K562 (cell line): ENCODE results near the gene SERTAD4. TPM values are rescaled to one million over a fixed set of nuclear protein-coding genes. Genes with fewer than 3 reads are reported as not detected.

Source experiments
- ATAC-seq: fragments of 200-7000 bp; cut with Tn5 transposase; 3 replicates; pipeline ENCODE4 v1.9.1; 2020; ENCODE audit warnings: moderate library complexity
- BruUV-seq: library from RNA; stranded (reverse); fragments of 400-500 nt; replicated peaks from 2 replicates; lab custom pipeline; 2021; lab: Mats Ljungman, UMichigan
- CTCF ChIA-PET: fragments of 300-600 bp; formaldehyde crosslinking; extraction: SDS; loops from one replicate; lab custom pipeline; 2021; ENCODE audit warnings: low intra/inter-chr PET ratio; lab: Yijun Ruan, JAX
- POLR2A ChIA-PET: fragments of 300-600, 350-650 bp; sonication (Branson Sonifier 250); formaldehyde crosslinking; extraction: SDS; loops from one replicate; lab custom pipeline; 2021; ENCODE audit warnings: antibody characterized with exemption, inconsistent platforms; lab: Yijun Ruan, JAX
- DNase-seq, 4 experiments: peaks; one replicate each; pipeline versions ENCODE4 v3.0.0 to v3.0.0-alpha.2; 2011 to 2018; ENCODE audit warnings: low spot score in 3 of 4, mixed read lengths in 3 of 4; ENCODE audit errors: extremely low read depth in 1 of 4
- FAIRE-seq: peaks from 2 replicates; lab custom pipeline; 2011; peaks lifted over from hg19 to GRCh38; lab: Jason Lieb, UNC
- H2AFZ ChIP-seq: 2 replicates; pipeline ENCODE4 v1.6.0; 2011; ENCODE audit warnings: low read depth, low read length, control low read depth, inconsistent platforms
- H3K27ac ChIP-seq: fragments of 200-600 bp; 3 replicates; pipeline ENCODE4 v1.8.0; 2011; ENCODE audit warnings: low read depth, mild to moderate bottlenecking, control low read depth, inconsistent platforms, low read length, moderate library complexity, mixed read lengths; ENCODE audit errors: extremely low read depth
- H3K27me3 ChIP-seq, 2 experiments: fragments of 300-600 bp in 1 of 2; 2 replicates in 1 of 2; 3 replicates in 1 of 2; pipeline versions ENCODE4 v1.6.0 to v1.8.0; 2011; ENCODE audit warnings: inconsistent platforms in 2 of 2, low read length in 2 of 2, mild to moderate bottlenecking in 1 of 2, mixed read lengths in 1 of 2, moderate library complexity in 1 of 2; ENCODE audit not compliant: control insufficient read depth in 2 of 2, insufficient read depth in 2 of 2
- H3K36me3 ChIP-seq: fragments of 300-600 bp; 3 replicates; pipeline ENCODE4 v1.8.0; 2011; ENCODE audit warnings: mild to moderate bottlenecking, low read length, inconsistent platforms; ENCODE audit not compliant: control insufficient read depth, insufficient read depth
- H3K4me1 ChIP-seq, 2 experiments: fragments of 200-600 bp in 1 of 2; replicated peaks in 1 of 2; 2 replicates in 1 of 2; 3 replicates in 1 of 2; pipeline versions ENCODE4 v1.5.1 to v1.8.0; 2011; ENCODE audit warnings: inconsistent platforms in 2 of 2, low read length in 2 of 2, mild to moderate bottlenecking in 1 of 2, mixed read lengths in 1 of 2, moderate library complexity in 1 of 2; ENCODE audit not compliant: control insufficient read depth in 2 of 2, insufficient read depth in 2 of 2
- H3K4me2 ChIP-seq: 2 replicates; pipeline ENCODE4 v1.6.1; 2011; ENCODE audit warnings: low read length, control low read depth, inconsistent platforms, mixed read lengths; ENCODE audit not compliant: insufficient read depth
- H3K4me3 ChIP-seq: fragments of 200-600 bp; sonication (generic), shearing (Covaris generic); 2 replicates; pipeline ENCODE4 v1.5.1; 2016; ENCODE audit warnings: control low read depth, inconsistent platforms
- H3K79me2 ChIP-seq: fragments of 200-600 bp; 3 replicates; pipeline ENCODE4 v1.8.0; 2011; ENCODE audit warnings: low read length, inconsistent platforms; ENCODE audit not compliant: control insufficient read depth, insufficient read depth
- H3K9ac ChIP-seq, 2 experiments: 2 replicates each; pipeline versions ENCODE4 v1.6.0 to v1.6.1; 2011; ENCODE audit warnings: low read depth in 2 of 2, low read length in 2 of 2, control low read depth in 1 of 2, inconsistent platforms in 1 of 2, mild to moderate bottlenecking in 1 of 2, mixed read lengths in 1 of 2; ENCODE audit not compliant: insufficient read depth in 1 of 2
- H3K9me1 ChIP-seq: one replicate; pipeline ENCODE4 v1.6.0; 2011; ENCODE audit warnings: inconsistent platforms, mild to moderate bottlenecking, low read length, moderate library complexity; ENCODE audit not compliant: control insufficient read depth, insufficient read depth
- H3K9me3 ChIP-seq: replicated peaks from 2 replicates; pipeline ENCODE4 v1.5.1; 2011; ENCODE audit warnings: low read depth, low read length, inconsistent platforms; ENCODE audit not compliant: control insufficient read depth, insufficient read depth
- H4K20me1 ChIP-seq: replicated peaks from 2 replicates; pipeline ENCODE4 v1.6.1; 2011; ENCODE audit warnings: low read length, inconsistent platforms, mixed read lengths; ENCODE audit not compliant: control insufficient read depth, insufficient read depth
- CTBP1 ChIP-seq: fragments of 450-650 bp; IDR thresholded peaks from 2 replicates; pipeline ENCODE4 v1.6.1; 2016; ENCODE audit warnings: borderline replicate concordance
- GATAD2A ChIP-seq: fragments of 450-650 bp; IDR thresholded peaks from 2 replicates; pipeline ENCODE4 v1.6.1; 2017
- MECOM ChIP-seq: fragments of 250-450 bp; sonication (Bioruptor Pico); IDR thresholded peaks from 2 replicates; pipeline ENCODE4 v1.8.0; 2022; ENCODE audit warnings: inconsistent platforms
- MTA2 ChIP-seq: fragments of 450-650 bp; IDR thresholded peaks from 2 replicates; pipeline ENCODE4 v1.6.1; 2016; ENCODE audit warnings: low read depth
- ZC3H11A ChIP-seq: IDR thresholded peaks from 2 replicates; pipeline ENCODE4 v1.6.1; 2012; ENCODE audit warnings: low read depth, low read length, improper control_type of control experiment
- ZNF124 ChIP-seq: sonication (generic); formaldehyde crosslinking; IDR thresholded peaks from 2 replicates; pipeline ENCODE4 v1.8.1; 2022; ENCODE audit warnings: missing genetic modification reagents
- ZNF134 ChIP-seq: fragments of 250-450 bp; sonication (Bioruptor Pico); conservative IDR thresholded peaks from 2 replicates; pipeline ENCODE4 v1.4.0; 2020
- WGBS: fragments of 100-300 bp; shearing (Covaris generic); methylation state at CpG from one replicate; pipeline ENCODE4 v1.1.6; 2016; ENCODE audit warnings: low coverage, mixed read lengths; ENCODE audit not compliant: insufficient coverage; ENCODE audit errors: missing lambda C conversion rate; 5-methylcytosine and 5-hydroxymethylcytosine counted together
- in situ Hi-C: fragments of 300-500 bp; cut with MboI; formaldehyde crosslinking; loops from 4 replicates; pipeline ENCODE4 v1.15.0; 2018; ENCODE audit warnings: inconsistent platforms, mixed read lengths
- intact Hi-C: fragments of 100-400 bp; cut with micrococcal nuclease; formaldehyde crosslinking; loops from 2 replicates; pipeline ENCODE4 v1.14.2; 2022
- polyA plus RNA-seq, 8 experiments: library from polyadenylated mRNA; depleted of rRNA in 4 of 8; stranded (reverse) in 5 of 8; unstranded in 3 of 8; fragments of >200 nt; fragmentation: Nextera tagmentation in 2 of 8; fragmentation: Illumina TruSeq in 1 of 8; extraction: Ambion mirVana in 2 of 8; extraction: Trizol in 1 of 8; gene quantifications; 2 replicates each; pipeline versions ENCODE4 v1.2.1 to v1.2.3, GENCODE V29; 2011 to 2014; ENCODE audit warnings: inconsistent platforms in 1 of 8, missing spikeins in 1 of 8
- total RNA-seq, 7 experiments: library from RNA; depleted of rRNA in 6 of 7; stranded (reverse); fragments of >200 nt in 6 of 7; fragmentation: Illumina TruSeq in 2 of 7; extraction: Trizol in 2 of 7; gene quantifications; 2 replicates each; pipeline versions ENCODE4 v1.2.1 to v1.2.3, GENCODE V29; 2011 to 2021; ENCODE audit warnings: low replicate concordance in 1 of 7
- TF ChIP-seq, protein P1 (sequence below): fragments of 450-650 bp; formaldehyde crosslinking; IDR thresholded peaks from 2 replicates; pipeline ENCODE4 v1.4.0; 2022; ENCODE audit warnings: missing genetic modification characterization
- TF ChIP-seq, protein P2 (sequence below): fragments of 200-600 bp; sonication (generic); IDR thresholded peaks from one replicate; pipeline ENCODE4 v1.6.1; 2012; ENCODE audit warnings: mild to moderate bottlenecking, low read depth, low read length, inconsistent platforms
- TF ChIP-seq, protein P3 (sequence below): fragments of 250-450 bp; sonication (Bioruptor Pico); IDR thresholded peaks from 2 replicates; pipeline ENCODE4 v1.8.0; 2021; ENCODE audit warnings: moderate library complexity, mild to moderate bottlenecking, inconsistent platforms

The SERTAD4 gene
- total and polyA plus RNA-seq, 9 of the 15 experiments (the other 6 are each of a cell fraction or from before 2014, with no cell fraction given), result not detected

DNA sequence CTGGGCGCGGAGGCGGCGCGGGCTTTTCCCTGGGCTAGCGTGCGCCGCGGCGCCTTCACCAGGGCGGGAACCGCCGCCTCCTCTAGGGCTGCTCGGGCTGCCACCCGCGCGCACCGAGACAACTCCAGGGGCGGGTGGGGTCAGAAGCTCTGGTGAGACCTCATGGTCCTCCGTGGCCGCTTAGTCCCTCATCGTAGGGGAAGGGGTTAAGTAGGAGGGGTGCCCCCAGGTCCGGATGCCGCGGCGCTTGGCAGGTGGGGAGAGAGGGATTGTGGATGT lies 559 bp downstream of the SERTAD4 start:
- no TSS peak for BruUV-seq
- no peaks in the 10 kb centered on the region for H3K36me3 ChIP-seq
- FAIRE-seq (no peak), ATAC-seq (peak; percentile 45), DNase-seq (no peak)
- intact Hi-C loops, result no loop called here
- no peaks in the 10 kb centered on the region for H4K20me1 ChIP-seq
- POLR2A ChIA-PET, result interaction anchor here (0.9 kb wide), 1 partner anchor 9 kb away, joined by 3 read pairs; no protein-coding TSS in a partner anchor
- H3K9me3 ChIP-seq, result no peaks in the 10 kb centered on the region
- no peaks in the 10 kb centered on the region for H3K9me1 ChIP-seq
- no peaks in the 10 kb centered on the region for H3K79me2 ChIP-seq
- H3K4me2 ChIP-seq, result no peak overlapping the region
- H3K4me3 ChIP-seq, result no peak overlapping the region
- peaks cover 18% of the 10 kb centered on the region in 2 experiments for H3K27me3 ChIP-seq
- no peak overlapping the region for H2AFZ ChIP-seq
- in situ Hi-C loops, result no loop called here
- no peak overlapping the region for H3K27ac ChIP-seq
- under 1% methylated on average over 17 of the region's 26 CpGs for WGBS
- no peak overlapping the region for H3K9ac ChIP-seq
- CTCF ChIA-PET, result interaction anchor here (0.6 kb wide), 1 partner anchor 9 kb away, joined by 3 read pairs; no protein-coding TSS in a partner anchor
- H3K4me1 ChIP-seq, result peaks cover 0 to 22% of the 10 kb centered on the region in 2 experiments; a peak in 4 of 5 replicates
- no peak for TF ChIP-seq ZNF124 (CRISPR knock-in tag)
- TF ChIP-seq CTBP1, result no peak
- TF ChIP-seq, protein P1, sequence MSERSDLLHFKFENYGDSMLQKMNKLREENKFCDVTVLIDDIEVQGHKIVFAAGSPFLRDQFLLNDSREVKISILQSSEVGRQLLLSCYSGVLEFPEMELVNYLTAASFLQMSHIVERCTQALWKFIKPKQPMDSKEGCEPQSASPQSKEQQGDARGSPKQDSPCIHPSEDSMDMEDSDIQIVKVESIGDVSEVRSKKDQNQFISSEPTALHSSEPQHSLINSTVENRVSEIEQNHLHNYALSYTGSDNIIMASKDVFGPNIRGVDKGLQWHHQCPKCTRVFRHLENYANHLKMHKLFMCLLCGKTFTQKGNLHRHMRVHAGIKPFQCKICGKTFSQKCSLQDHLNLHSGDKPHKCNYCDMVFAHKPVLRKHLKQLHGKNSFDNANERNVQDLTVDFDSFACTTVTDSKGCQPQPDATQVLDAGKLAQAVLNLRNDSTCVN (CRISPR knock-in tag), result no peak
- TF ChIP-seq, protein P2, sequence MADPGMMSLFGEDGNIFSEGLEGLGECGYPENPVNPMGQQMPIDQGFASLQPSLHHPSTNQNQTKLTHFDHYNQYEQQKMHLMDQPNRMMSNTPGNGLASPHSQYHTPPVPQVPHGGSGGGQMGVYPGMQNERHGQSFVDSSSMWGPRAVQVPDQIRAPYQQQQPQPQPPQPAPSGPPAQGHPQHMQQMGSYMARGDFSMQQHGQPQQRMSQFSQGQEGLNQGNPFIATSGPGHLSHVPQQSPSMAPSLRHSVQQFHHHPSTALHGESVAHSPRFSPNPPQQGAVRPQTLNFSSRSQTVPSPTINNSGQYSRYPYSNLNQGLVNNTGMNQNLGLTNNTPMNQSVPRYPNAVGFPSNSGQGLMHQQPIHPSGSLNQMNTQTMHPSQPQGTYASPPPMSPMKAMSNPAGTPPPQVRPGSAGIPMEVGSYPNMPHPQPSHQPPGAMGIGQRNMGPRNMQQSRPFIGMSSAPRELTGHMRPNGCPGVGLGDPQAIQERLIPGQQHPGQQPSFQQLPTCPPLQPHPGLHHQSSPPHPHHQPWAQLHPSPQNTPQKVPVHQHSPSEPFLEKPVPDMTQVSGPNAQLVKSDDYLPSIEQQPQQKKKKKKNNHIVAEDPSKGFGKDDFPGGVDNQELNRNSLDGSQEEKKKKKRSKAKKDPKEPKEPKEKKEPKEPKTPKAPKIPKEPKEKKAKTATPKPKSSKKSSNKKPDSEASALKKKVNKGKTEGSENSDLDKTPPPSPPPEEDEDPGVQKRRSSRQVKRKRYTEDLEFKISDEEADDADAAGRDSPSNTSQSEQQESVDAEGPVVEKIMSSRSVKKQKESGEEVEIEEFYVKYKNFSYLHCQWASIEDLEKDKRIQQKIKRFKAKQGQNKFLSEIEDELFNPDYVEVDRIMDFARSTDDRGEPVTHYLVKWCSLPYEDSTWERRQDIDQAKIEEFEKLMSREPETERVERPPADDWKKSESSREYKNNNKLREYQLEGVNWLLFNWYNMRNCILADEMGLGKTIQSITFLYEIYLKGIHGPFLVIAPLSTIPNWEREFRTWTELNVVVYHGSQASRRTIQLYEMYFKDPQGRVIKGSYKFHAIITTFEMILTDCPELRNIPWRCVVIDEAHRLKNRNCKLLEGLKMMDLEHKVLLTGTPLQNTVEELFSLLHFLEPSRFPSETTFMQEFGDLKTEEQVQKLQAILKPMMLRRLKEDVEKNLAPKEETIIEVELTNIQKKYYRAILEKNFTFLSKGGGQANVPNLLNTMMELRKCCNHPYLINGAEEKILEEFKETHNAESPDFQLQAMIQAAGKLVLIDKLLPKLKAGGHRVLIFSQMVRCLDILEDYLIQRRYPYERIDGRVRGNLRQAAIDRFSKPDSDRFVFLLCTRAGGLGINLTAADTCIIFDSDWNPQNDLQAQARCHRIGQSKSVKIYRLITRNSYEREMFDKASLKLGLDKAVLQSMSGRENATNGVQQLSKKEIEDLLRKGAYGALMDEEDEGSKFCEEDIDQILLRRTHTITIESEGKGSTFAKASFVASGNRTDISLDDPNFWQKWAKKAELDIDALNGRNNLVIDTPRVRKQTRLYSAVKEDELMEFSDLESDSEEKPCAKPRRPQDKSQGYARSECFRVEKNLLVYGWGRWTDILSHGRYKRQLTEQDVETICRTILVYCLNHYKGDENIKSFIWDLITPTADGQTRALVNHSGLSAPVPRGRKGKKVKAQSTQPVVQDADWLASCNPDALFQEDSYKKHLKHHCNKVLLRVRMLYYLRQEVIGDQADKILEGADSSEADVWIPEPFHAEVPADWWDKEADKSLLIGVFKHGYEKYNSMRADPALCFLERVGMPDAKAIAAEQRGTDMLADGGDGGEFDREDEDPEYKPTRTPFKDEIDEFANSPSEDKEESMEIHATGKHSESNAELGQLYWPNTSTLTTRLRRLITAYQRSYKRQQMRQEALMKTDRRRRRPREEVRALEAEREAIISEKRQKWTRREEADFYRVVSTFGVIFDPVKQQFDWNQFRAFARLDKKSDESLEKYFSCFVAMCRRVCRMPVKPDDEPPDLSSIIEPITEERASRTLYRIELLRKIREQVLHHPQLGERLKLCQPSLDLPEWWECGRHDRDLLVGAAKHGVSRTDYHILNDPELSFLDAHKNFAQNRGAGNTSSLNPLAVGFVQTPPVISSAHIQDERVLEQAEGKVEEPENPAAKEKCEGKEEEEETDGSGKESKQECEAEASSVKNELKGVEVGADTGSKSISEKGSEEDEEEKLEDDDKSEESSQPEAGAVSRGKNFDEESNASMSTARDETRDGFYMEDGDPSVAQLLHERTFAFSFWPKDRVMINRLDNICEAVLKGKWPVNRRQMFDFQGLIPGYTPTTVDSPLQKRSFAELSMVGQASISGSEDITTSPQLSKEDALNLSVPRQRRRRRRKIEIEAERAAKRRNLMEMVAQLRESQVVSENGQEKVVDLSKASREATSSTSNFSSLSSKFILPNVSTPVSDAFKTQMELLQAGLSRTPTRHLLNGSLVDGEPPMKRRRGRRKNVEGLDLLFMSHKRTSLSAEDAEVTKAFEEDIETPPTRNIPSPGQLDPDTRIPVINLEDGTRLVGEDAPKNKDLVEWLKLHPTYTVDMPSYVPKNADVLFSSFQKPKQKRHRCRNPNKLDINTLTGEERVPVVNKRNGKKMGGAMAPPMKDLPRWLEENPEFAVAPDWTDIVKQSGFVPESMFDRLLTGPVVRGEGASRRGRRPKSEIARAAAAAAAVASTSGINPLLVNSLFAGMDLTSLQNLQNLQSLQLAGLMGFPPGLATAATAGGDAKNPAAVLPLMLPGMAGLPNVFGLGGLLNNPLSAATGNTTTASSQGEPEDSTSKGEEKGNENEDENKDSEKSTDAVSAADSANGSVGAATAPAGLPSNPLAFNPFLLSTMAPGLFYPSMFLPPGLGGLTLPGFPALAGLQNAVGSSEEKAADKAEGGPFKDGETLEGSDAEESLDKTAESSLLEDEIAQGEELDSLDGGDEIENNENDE, result no peak
- no peak for TF ChIP-seq MTA2
- no peak for TF ChIP-seq ZNF134 (CRISPR knock-in tag)
- no peak for TF ChIP-seq MECOM (CRISPR knock-in tag)
- TF ChIP-seq, protein P3, sequence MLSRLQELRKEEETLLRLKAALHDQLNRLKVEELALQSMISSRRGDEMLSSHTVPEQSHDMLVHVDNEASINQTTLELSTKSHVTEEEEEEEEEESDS (CRISPR knock-in tag), result no peak
- TF ChIP-seq ZC3H11A, result no peak
- TF ChIP-seq GATAD2A, result no peak
